Heart right ventricle (tissue), 16 donors: ENCODE results near the gene GDPD5. TPM values are rescaled to one million over a fixed set of nuclear protein-coding genes. Genes with fewer than 3 reads are reported as not detected.
A peak's percentile ranks its signal among the peaks of the same experiment; 100 is the strongest.

Source experiments
- ATAC-seq, 8 donors: fragments of 200-7000 bp; cut with Tn5 transposase; one replicate each; pipeline ENCODE4 v1.9.1; 2020; ENCODE audit warnings: mild to moderate bottlenecking in 8 of 8, moderate library complexity in 8 of 8, moderate number of reproducible peaks in 1 of 8
- DNase-seq, 2 donors: peaks; one replicate each; pipeline ENCODE4 v3.0.0-alpha.2; 2020
- H3K27ac ChIP-seq, 10 donors: fragments of 200-600 bp; sonication (generic) in 2 of 10; one replicate each; pipeline versions ENCODE4 v1.5.0 to v1.8.0; 2020 to 2022; ENCODE audit warnings: mild to moderate bottlenecking in 3 of 10
- H3K27me3 ChIP-seq, 7 donors: fragments of 200-600 bp; one replicate each; pipeline ENCODE4 v1.8.0; 2021 to 2022; ENCODE audit warnings: mild to moderate bottlenecking in 2 of 7
- H3K36me3 ChIP-seq, 9 donors: fragments of 200-600 bp; sonication (generic) in 1 of 9; one replicate each; pipeline versions ENCODE4 v1.5.0 to v1.8.0; 2020 to 2022; ENCODE audit warnings: mild to moderate bottlenecking in 2 of 9
- H3K4me1 ChIP-seq, 9 donors: fragments of 200-600 bp; sonication (generic) in 1 of 9; one replicate each; pipeline versions ENCODE4 v1.5.0 to v1.8.0; 2020 to 2022; ENCODE audit warnings: mild to moderate bottlenecking in 4 of 9
- H3K4me3 ChIP-seq, 10 donors: fragments of 200-600 bp; sonication (generic) in 2 of 10; one replicate each; pipeline versions ENCODE4 v1.5.0 to v1.8.0; 2020 to 2022; ENCODE audit warnings: mild to moderate bottlenecking in 7 of 10, moderate library complexity in 2 of 10
- H3K9me3 ChIP-seq, 11 donors: fragments of 200-600 bp in 10 of 11; sonication (generic) in 2 of 11; one replicate each; pipeline versions ENCODE4 v1.5.0 to v1.8.0; 2013 to 2022; ENCODE audit warnings: mild to moderate bottlenecking in 2 of 11, control low read depth in 1 of 11, moderate library complexity in 1 of 11
- WGBS, 2 donors: extraction: QIAGEN DNeasy Blood & Tissue Kit; methylation state at CpG; one replicate each; pipeline ENCODE4 v1.1.7; 2013; ENCODE audit warnings: inconsistent platforms in 1 of 2; 5-methylcytosine and 5-hydroxymethylcytosine counted together
- intact Hi-C, 10 donors: fragments of 100-400 bp; cut with DNase I; formaldehyde crosslinking; loops; one replicate each; pipeline versions ENCODE4 v1.11.1 to v1.14.2; 2022
- polyA plus RNA-seq, 2 donors: library from polyadenylated mRNA; stranded (reverse); fragments of 200-250 nt; gene quantifications; one replicate each; pipeline ENCODE4 v1.2.3, GENCODE V29; 2013
- total RNA-seq, 10 donors: library from RNA; stranded (reverse); fragmentation: NEBNext Ultra II Directional in 3 of 10; extraction: Animal tissue kit (Norgen Biotek cat#: 25700) in 3 of 10; gene quantifications; one replicate each; pipeline versions ENCODE4 v1.2.1 to v1.2.4, GENCODE V29; 2021 to 2023
- TF ChIP-seq, protein P1 (sequence below), 9 donors: fragments of 200-600 bp; sonication (generic) in 2 of 9; IDR thresholded peaks; one replicate each; pipeline versions ENCODE4 v1.5.0 to v1.8.0; 2021 to 2022; ENCODE audit warnings: antibody characterized with exemption in 9 of 9, mild to moderate bottlenecking in 5 of 9, moderate library complexity in 1 of 9
- donor health status: Arrhythmogenic right ventricular cardiomyopathy.
- donor health status: ischemic (EF 13 %, LVEDD 7.1; RV severe dilation, severe dysfunction).
- donor health status: healthy with polysubstance abuse.
- donor health status: DM: no; HTN: yes; CAD: no.
- donor health status: DM: no; HTN: no; CAD: no.
- donor health status: ischemic (EF 25% LVEDD 6.9; RV normal size, moderate dysfunction).
- donor health status: ischemic (EF 25% LVEDD 5.7; RV mildly dilated, moderate dysfunction).
- donor health status: healthy.
- donor health status: DM: yes; HTN: yes; CAD: no.
- donor health status: Ischemic cardiomyopathy.
- donor health status: ischemic (EF 35%, LVEDD 5.7; RV mildly dilated, moderate dysfunction).
- donor health status: nonischemic (EF 11% LVEDD 7.7; RV severe dilation, severe dysfunction).
- donor health status: DM: yes; HTN: yes; CAD: no.
- donor health status: PGD.
- donor health status: ischemic (EF 29% LVEDD 5.4; RV normal size, mild dysfunction).
- donor health status: nonischemic (EF 23%, LVEDD 6.1; RV moderate dilation, normal function).

The GDPD5 gene
- total and polyA plus RNA-seq, 12 donors: 3.3 to 10.3 (median 4.1) TPM

DNA sequence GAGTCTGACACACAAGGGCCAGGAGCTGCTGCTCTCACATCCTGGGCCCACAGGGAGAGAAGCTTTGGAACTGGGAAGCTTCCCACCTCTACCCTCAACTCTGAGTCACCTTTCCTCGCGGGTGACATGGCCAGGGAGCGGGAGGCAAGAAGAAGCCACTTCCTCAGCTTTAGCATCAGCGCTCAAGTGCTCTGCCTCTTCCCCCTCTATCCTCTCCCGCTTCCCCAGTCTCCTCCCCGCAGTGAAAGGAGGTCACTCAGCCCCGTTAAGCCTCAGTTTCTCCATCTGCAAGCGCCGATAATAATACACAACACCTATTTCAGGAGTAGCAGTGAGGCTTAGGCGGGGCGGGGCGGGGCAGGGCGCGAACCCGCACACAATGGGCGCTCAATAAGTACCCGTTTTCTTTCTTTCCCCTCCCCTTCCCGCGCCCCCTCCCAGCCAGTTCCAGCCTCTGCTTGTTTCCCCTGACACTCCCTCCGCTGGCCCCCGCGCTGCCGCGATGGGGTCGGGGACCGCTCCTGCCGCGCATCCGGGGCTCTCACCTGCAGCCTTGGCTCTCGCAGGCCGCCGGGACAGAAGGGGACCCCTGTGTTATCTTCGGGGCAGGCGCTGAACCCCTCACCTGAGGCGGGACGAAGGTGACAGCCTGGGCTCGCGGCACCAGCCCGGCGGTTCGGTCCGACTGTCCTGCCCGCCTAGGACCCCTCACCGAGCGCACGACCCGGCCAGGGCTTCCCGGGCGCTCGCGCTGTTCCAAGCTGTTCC is 892 bp downstream of the GDPD5 start:
- Histone ChIP-seq H3K4me1 (peaks cover 3 to 43% (median 23%) of the 10 kb centered on the region in 9 donors), H3K4me3 (peak overlapping the region; percentile 65 to 98 (median 76)), H3K36me3 (no peaks in the 10 kb centered on the region), H3K27me3 (peaks cover 0 to 22% (median 0%) of the 10 kb centered on the region in 7 donors), H3K9me3 (no peaks in the 10 kb centered on the region), H3K27ac (peak overlapping the region in 4 of 10 donors; percentile 31 to 71 (median 52))
- intact Hi-C loops: loop anchor here in 2 of 10 donors (5.0 to 10.0 kb wide), 2 partner anchors 123 to 240 kb away; no protein-coding TSS in a partner anchor
- ATAC-seq (peak in 1 of 8 donors; percentile 16), DNase-seq (peak in 1 of 2 donors; percentile 33)
- TF ChIP-seq, protein P1, sequence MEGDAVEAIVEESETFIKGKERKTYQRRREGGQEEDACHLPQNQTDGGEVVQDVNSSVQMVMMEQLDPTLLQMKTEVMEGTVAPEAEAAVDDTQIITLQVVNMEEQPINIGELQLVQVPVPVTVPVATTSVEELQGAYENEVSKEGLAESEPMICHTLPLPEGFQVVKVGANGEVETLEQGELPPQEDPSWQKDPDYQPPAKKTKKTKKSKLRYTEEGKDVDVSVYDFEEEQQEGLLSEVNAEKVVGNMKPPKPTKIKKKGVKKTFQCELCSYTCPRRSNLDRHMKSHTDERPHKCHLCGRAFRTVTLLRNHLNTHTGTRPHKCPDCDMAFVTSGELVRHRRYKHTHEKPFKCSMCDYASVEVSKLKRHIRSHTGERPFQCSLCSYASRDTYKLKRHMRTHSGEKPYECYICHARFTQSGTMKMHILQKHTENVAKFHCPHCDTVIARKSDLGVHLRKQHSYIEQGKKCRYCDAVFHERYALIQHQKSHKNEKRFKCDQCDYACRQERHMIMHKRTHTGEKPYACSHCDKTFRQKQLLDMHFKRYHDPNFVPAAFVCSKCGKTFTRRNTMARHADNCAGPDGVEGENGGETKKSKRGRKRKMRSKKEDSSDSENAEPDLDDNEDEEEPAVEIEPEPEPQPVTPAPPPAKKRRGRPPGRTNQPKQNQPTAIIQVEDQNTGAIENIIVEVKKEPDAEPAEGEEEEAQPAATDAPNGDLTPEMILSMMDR (IDR thresholded peaks at IDR 0.05): no peak
- 8% methylated on average over 51 of the region's 51 CpGs for WGBS, 2 donors

DNA sequence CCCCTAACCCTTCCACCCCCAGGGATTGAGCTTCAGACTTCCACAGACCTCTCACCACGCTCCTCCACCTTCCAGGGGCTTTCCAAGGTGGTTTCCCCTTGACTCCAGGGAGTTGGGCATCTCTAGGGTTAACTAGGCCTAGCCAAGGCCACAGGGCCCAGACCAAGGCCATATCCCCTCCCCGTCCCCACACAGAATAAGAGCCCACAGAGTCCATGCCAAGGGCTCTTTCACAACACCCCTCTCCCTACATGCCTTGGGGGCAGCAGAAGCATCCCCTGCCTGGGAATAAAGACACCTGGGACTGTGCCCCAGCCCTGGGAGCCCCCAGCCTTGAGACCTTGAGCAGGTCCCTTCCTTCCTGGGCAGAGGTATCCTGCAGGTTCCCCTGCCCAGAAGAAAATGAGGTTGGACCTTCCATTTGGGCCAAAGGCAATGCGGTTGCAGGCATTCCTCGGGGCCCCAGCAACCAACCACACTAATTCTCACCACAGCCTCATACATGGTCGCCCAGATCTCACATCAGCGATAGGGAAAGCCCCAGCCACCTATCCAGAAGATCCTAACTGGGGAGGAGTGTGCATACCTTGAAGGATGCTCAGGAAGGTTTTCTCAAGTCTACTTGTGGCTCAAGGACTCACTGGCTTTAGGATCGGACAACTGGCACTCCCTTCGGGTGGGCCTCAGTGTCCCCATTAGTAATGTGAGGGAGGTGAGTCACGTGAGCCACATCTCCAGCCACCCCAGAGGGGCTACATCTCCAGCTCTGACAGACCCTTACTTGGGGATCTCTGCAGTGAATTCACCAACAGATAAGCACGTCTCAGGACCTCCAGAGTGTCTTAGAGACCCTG is 1.7 kb downstream of the GDPD5 start:
- H3K36me3 ChIP-seq: no peaks in the 10 kb centered on the region
- peaks cover 3 to 43% (median 23%) of the 10 kb centered on the region in 9 donors for H3K4me1 ChIP-seq
- ATAC-seq: no peak
- no peak for DNase-seq
- peak overlapping the region in 8 of 10 donors; percentile 70 to 98 (median 76) for H3K4me3 ChIP-seq
- intact Hi-C loops: loop anchor here in 1 of 10 donors (10.0 kb wide), 1 partner anchor 239 kb away; no protein-coding TSS in a partner anchor
- TF ChIP-seq, protein P1 (IDR thresholded peaks at IDR 0.05): no peak
- peaks cover 0 to 22% (median 0%) of the 10 kb centered on the region in 7 donors for H3K27me3 ChIP-seq
- no peak overlapping the region for H3K27ac ChIP-seq
- 80 to 82% methylated on average over 10 of the region's 10 CpGs for WGBS, 2 donors
- no peaks in the 10 kb centered on the region for H3K9me3 ChIP-seq

DNA sequence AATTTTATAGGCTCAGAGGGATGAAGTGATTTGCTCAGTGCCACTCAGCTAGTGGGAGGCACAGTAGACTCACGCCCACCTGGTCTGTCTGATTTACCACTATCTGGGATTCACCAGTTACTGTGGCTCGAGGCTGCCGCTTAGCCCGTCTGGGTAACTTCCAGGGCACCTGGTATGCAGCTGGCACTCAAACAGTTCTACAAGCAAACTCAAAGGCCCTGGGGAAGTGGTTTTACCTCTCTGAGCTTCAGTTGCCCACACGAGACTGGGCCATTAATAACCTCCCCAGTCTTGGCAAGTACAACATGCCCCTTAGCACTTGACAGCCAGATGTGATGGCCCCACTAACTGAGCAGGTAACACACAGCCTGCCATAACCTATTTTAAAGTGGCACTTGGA is 2.6 kb downstream of the GDPD5 start:
- TF ChIP-seq, protein P1 (IDR thresholded peaks at IDR 0.05): no peak
- intact Hi-C loops: loop anchor here in 1 of 10 donors (10.0 kb wide), 1 partner anchor 238 kb away; no protein-coding TSS in a partner anchor
- H3K4me1 ChIP-seq: peaks cover 3 to 43% (median 23%) of the 10 kb centered on the region in 9 donors
- H3K27ac ChIP-seq: no peak overlapping the region
- no peaks in the 10 kb centered on the region for H3K9me3 ChIP-seq
- no peak overlapping the region for H3K4me3 ChIP-seq
- ATAC-seq (no peak), DNase-seq (no peak)
- 76 to 84% methylated on average over 5 of the region's 5 CpGs for WGBS, 2 donors
- H3K27me3 ChIP-seq: peaks cover 0 to 22% (median 0%) of the 10 kb centered on the region in 7 donors
- no peaks in the 10 kb centered on the region for H3K36me3 ChIP-seq
